Measurements from ENCODE around the gene ACSBG1.

The ACSBG1 gene

GRCh38 chr15:78193731-78194567 is 40.4 kb downstream of the ACSBG1 start:
- no peak for DNase-seq (ENCODE audit: low read depth)
- no peak overlapping the region for H3K4me3 ChIP-seq (ENCODE audit: low read length)
- no peak for TF ChIP-seq CTCF (IDR thresholded peaks at IDR 0.05; ENCODE audit: insufficient read depth, low read depth, low read length, missing control alignments)

GRCh38 chr15:78192826-78193594 is 41.4 kb downstream of the ACSBG1 start:
- no peak for TF ChIP-seq CTCF (IDR thresholded peaks at IDR 0.05; ENCODE audit: insufficient read depth, low read depth, low read length, missing control alignments)
- H3K4me3 ChIP-seq (ENCODE audit: low read length) = no peak overlapping the region
- DNase-seq (ENCODE audit: low read depth) = no peak

- DNase-seq (ENCODE audit: low read depth) = peak; percentile 58
- TF ChIP-seq CTCF (IDR thresholded peaks at IDR 0.05; ENCODE audit: insufficient read depth, low read depth, low read length, missing control alignments) = no peak
- no peak overlapping the region for H3K4me3 ChIP-seq (ENCODE audit: low read length)
Measured at GRCh38 chr15:78182821-78183220, 51.5 kb downstream of the ACSBG1 start.

GRCh38 chr15:78182336-78182700 is 52.0 kb downstream of the ACSBG1 start:
- no peak overlapping the region for H3K4me3 ChIP-seq (ENCODE audit: low read length)
- no peak for DNase-seq (ENCODE audit: low read depth)
- no peak for TF ChIP-seq CTCF (IDR thresholded peaks at IDR 0.05; ENCODE audit: insufficient read depth, low read depth, low read length, missing control alignments)

- TF ChIP-seq CTCF (IDR thresholded peaks at IDR 0.05; ENCODE audit: insufficient read depth, low read depth, low read length, missing control alignments) = no peak
- DNase-seq (ENCODE audit: low read depth) = no peak
- H3K4me3 ChIP-seq (ENCODE audit: low read length) = no peak overlapping the region
Measured at GRCh38 chr15:78179906-78180305, 54.5 kb downstream of the ACSBG1 start.

GRCh38 chr15:78179286-78179840 is 55.0 kb downstream of the ACSBG1 start:
- H3K4me3 ChIP-seq (ENCODE audit: low read length) = no peak overlapping the region
- no peak for TF ChIP-seq CTCF (IDR thresholded peaks at IDR 0.05; ENCODE audit: insufficient read depth, low read depth, low read length, missing control alignments)
- DNase-seq (ENCODE audit: low read depth) = no peak
